ENCODE results near the gene TECTA.

GRCh38 chr11:121240650-121241303 lies 139.7 kb downstream of the TECTA start:
- TF ChIP-seq CTCF (IDR thresholded peaks at IDR 0.05) (no peak), ZFX (IDR thresholded peaks at IDR 0.05; ENCODE audit: borderline replicate concordance) (no peak)

Data from 22Rv1 (cell line).